ENCODE results near the gene SPEF1. TPM values are rescaled to one million over a fixed set of nuclear protein-coding genes. Genes with fewer than 3 reads are reported as not detected.

The SPEF1 gene
- total and polyA plus RNA-seq, 2 of the 13 experiments (the other 11 are each of a cell fraction or from before 2014, with no cell fraction given): 0.11 to 0.27 TPM

DNA sequence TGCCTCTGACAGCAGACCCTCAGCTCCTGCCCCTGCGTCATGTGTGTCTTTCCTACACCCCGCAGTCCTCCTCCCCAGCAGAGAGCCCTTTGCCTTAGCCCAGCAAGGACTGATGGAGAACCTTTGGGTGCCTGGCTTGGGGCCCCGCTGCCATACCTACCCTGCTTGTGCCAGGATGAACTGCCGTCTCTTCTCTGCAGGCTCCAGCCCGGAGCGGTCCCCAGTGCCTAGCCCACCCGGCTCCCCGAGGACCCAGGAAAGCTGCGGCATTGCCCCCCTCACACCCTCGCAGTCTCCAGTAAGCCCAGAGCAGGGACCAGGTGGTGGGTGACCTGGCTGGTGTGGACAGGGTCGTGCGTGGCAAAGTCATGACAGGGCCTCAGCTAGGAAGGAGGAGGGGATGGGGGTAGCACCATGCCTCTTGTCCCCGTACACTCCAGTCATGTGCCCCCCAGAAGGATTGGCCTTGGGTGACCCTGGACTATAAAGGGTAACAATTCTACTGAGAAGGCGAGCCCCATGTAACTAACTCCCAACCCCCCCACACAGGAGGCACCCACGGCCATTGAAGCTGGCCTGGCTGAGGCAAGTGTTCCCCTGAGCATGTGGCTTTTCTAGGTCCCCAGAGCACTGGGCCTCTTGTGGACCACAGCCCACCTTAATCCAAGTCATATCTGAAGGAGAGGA is 40.5 kb downstream of the SPEF1 start (continued):
- TF ChIP-seq YY1 (IDR thresholded peaks at IDR 0.05; ENCODE audit: insufficient read depth, insufficient replicate concordance, low read depth, low read length): no peak
- peak; percentile 60; the same call in 1 of the 2 replicates for TF ChIP-seq EEA1 (CRISPR knock-in tag; IDR thresholded peaks at IDR 0.05; ENCODE audit: borderline replicate concordance)
- no peak for TF ChIP-seq THAP11 (CRISPR knock-in tag; IDR thresholded peaks at IDR 0.05)
- TF ChIP-seq SP4 (CRISPR knock-in tag; IDR thresholded peaks at IDR 0.05): peak; percentile 16; the same call in 1 of the 2 replicates
- no peak for TF ChIP-seq GATAD2A (CRISPR knock-in tag; IDR thresholded peaks at IDR 0.05)
- peak; percentile 50 for TF ChIP-seq SRSF1 (optimal IDR thresholded peaks at IDR 0.05; ENCODE audit: low read depth, low read length)
- no peak for TF ChIP-seq NFYC (CRISPR knock-in tag; IDR thresholded peaks at IDR 0.05)
- TF ChIP-seq HNRNPL (IDR thresholded peaks at IDR 0.05; ENCODE audit: low read depth, low read length): 0 out of 2 replicates have a peak, but pooled peaks have one; percentile 35
- TF ChIP-seq HNRNPLL (IDR thresholded peaks at IDR 0.05; ENCODE audit: low read depth, low read length, poor library complexity, severe bottlenecking): peak; percentile 16

DNA sequence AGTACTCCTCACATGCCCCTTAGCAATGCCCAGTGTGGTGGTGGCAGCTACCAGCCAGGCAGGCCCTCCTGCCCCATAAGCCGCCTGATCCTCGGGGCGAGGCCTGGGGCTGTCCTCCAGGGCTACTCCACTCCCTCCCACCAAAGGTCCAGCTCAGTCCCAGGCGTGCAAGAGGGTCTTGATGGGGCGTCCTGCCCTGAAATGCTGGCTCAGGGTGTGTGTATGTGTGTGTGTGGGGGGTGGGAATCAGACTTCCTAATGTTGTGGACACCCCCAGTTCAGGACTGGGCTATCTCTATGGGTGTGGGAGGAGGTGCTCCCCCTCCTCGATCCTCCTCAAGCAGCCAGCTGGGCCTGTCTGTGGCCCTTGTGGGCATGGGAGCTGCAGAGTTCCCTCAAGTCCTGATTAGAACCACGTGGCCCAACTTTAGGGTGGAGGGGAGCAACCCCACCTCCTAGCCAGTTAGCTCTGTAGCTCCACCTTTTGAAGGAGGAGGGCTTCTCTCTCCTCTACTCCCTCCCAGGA is 41.3 kb downstream of the SPEF1 start:
- H3K36me3 ChIP-seq (replicated peaks in 1 of 2; ENCODE audit: control insufficient read depth in 1 of 2, insufficient read depth in 2 of 2, low read length in 2 of 2): no peaks in the 10 kb centered on the region
- BruUV-seq (replicated peaks): no TSS peak
- ATAC-seq (peak; percentile 41), FAIRE-seq (no peak), DNase-seq (ENCODE audit: low spot score) (no peak)
- WGBS (ENCODE audit: low lambda C conversion rate): 6% methylated on average over 6 of the region's 7 CpGs
- ChIA-PET CTCF (ENCODE audit: low intra/inter-chr PET ratio, low total read pairs) (no interaction called here), POLR2A (interaction anchor here (0.6 to 2.7 kb wide), 5 partner anchors 9 to 428 kb away, joined by 3 to 13 read pairs (median 6); partner anchors contain the start of genes ADISSP and AP5S1)
- no peaks in the 10 kb centered on the region for H3K79me2 ChIP-seq (ENCODE audit: insufficient read depth, low read length)
- H4K20me1 ChIP-seq (ENCODE audit: insufficient read depth, low read length): no peaks in the 10 kb centered on the region
- intact Hi-C loops (cut with micrococcal nuclease; ENCODE audit: unreplicated experiment) (no loop called here), in situ Hi-C loops (cut with HindIII; ENCODE audit: extremely low pct_ligation_motif_present, low pct_unique_long_range_greater_than_20kb) (no loop called here)
- no peak overlapping the region for H3K27ac ChIP-seq (ENCODE audit: extremely low read length, insufficient read depth, low read length)
- H3K4me3 ChIP-seq (replicated peaks in 1 of 3; ENCODE audit: insufficient read depth in 1 of 3, low read depth in 2 of 3, low read length in 3 of 3): peak overlapping the region in 1 of 3 experiments; percentile 39; a peak in 1 of 6 replicates
- peaks cover 50% of the 10 kb centered on the region for H3K4me1 ChIP-seq (ENCODE audit: insufficient read depth, low read length)
- peaks cover 5 to 24% of the 10 kb centered on the region in 2 experiments for H3K27me3 ChIP-seq (ENCODE audit: control insufficient read depth in 1 of 2, insufficient read depth in 2 of 2, low read length in 2 of 2)
- H3K9me3 ChIP-seq (ENCODE audit: low read length): no peaks in the 10 kb centered on the region
- H2AFZ ChIP-seq (ENCODE audit: low read length): peak overlapping the region; percentile 47
- H3K9ac ChIP-seq (ENCODE audit: insufficient read depth, low read depth, low read length): peak overlapping the region; percentile 32; the same call in 1 of the 2 replicates
- H3K4me2 ChIP-seq (ENCODE audit: low read depth, low read length): peak overlapping the region; percentile 52
- TF ChIP-seq KMT2B (CRISPR knock-in tag; IDR thresholded peaks at IDR 0.05) (0 out of 2 replicates have a peak, but pooled peaks have one; percentile 8), ZNF263 (CRISPR knock-in tag; IDR thresholded peaks at IDR 0.05) (peak; percentile 85), ZNF746 (CRISPR knock-in tag; IDR thresholded peaks at IDR 0.05) (no peak; the same call in 1 of the 2 replicates), SP4 (CRISPR knock-in tag; IDR thresholded peaks at IDR 0.05) (no peak), RBM22 (optimal IDR thresholded peaks at IDR 0.05; ENCODE audit: low read length) (no peak), PRMT3 (CRISPR knock-in tag; IDR thresholded peaks at IDR 0.05; ENCODE audit: borderline replicate concordance, low read depth) (peak; percentile 75; the same call in 1 of the 2 replicates), ZNF552 (CRISPR knock-in tag; IDR thresholded peaks at IDR 0.05; ENCODE audit: borderline replicate concordance) (0 out of 2 replicates have a peak, but pooled peaks have one; percentile 24), RBM39 (IDR thresholded peaks at IDR 0.05; ENCODE audit: low read depth, low read length, poor library complexity, severe bottlenecking) (peak; percentile 70)
- TF ChIP-seq, protein P1, sequence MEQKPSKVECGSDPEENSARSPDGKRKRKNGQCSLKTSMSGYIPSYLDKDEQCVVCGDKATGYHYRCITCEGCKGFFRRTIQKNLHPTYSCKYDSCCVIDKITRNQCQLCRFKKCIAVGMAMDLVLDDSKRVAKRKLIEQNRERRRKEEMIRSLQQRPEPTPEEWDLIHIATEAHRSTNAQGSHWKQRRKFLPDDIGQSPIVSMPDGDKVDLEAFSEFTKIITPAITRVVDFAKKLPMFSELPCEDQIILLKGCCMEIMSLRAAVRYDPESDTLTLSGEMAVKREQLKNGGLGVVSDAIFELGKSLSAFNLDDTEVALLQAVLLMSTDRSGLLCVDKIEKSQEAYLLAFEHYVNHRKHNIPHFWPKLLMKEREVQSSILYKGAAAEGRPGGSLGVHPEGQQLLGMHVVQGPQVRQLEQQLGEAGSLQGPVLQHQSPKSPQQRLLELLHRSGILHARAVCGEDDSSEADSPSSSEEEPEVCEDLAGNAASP (CRISPR knock-in tag; IDR thresholded peaks at IDR 0.05; ENCODE audit: borderline replicate concordance): no peak
- TF ChIP-seq, protein P2, sequence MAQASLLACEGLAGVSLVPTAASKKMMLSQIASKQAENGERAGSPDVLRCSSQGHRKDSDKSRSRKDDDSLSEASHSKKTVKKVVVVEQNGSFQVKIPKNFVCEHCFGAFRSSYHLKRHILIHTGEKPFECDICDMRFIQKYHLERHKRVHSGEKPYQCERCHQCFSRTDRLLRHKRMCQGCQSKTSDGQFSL (CRISPR knock-in tag; IDR thresholded peaks at IDR 0.05): 0 out of 2 replicates have a peak, but pooled peaks have one; percentile 48
- TF ChIP-seq, protein P3, sequence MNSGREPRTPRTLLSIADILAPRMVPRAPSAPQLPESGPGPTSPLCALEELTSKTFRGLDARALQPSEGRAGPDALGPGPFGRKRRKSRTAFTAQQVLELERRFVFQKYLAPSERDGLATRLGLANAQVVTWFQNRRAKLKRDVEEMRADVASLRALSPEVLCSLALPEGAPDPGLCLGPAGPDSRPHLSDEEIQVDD (CRISPR knock-in tag; IDR thresholded peaks at IDR 0.05; ENCODE audit: borderline replicate concordance): 0 out of 2 replicates have a peak, but pooled peaks have one; percentile 14
